GM21515 (cell line): ENCODE measurements around the gene ZBTB47.

ENCODE experiments used
- ATAC-seq: cut with Tn5 transposase; IDR thresholded peaks from one replicate; pipeline ENCODE4 v1.9.1; 2021; ENCODE audit not compliant: unreplicated experiment

ZBTB47 gene

GRCh38 chr3:42653560-42654330, at the start of gene ZBTB47:
TSS of gene ZBTB47 (plus strand) at chr3:42653697. CDS start at chr3:42658356, 4,659 bp downstream.
- ATAC-seq = no peak

GRCh38 chr3:42605546-42606173, 47.8 kb upstream of the ZBTB47 start:
- no peak for ATAC-seq

GRCh38 chr3:42608581-42608980, 44.9 kb upstream of the ZBTB47 start:
- ATAC-seq = no peak

- no peak for ATAC-seq
Measured at GRCh38 chr3:42610976-42611375, 42.5 kb upstream of the ZBTB47 start.

GRCh38 chr3:42612217-42612616, 41.3 kb upstream of the ZBTB47 start:
- ATAC-seq = no peak

GRCh38 chr3:42612928-42613327, 40.6 kb upstream of the ZBTB47 start:
- ATAC-seq = no peak

GRCh38 chr3:42613462-42613861, 40.0 kb upstream of the ZBTB47 start:
- ATAC-seq = no peak

- ATAC-seq = no peak
Measured at GRCh38 chr3:42631620-42632019, 21.9 kb upstream of the ZBTB47 start.

GRCh38 chr3:42632146-42632545, 21.4 kb upstream of the ZBTB47 start:
- ATAC-seq = no peak

- ATAC-seq = no peak
Measured at GRCh38 chr3:42633544-42633943, 20.0 kb upstream of the ZBTB47 start.

- no peak for ATAC-seq
Measured at GRCh38 chr3:42635111-42635510, 18.4 kb upstream of the ZBTB47 start.

GRCh38 chr3:42637001-42637400, 16.5 kb upstream of the ZBTB47 start:
- ATAC-seq = no peak

- ATAC-seq = no peak
Measured at GRCh38 chr3:42638339-42638842, 15.1 kb upstream of the ZBTB47 start.

- ATAC-seq = no peak
Measured at GRCh38 chr3:42639192-42639591, 14.3 kb upstream of the ZBTB47 start.

GRCh38 chr3:42640129-42640528, 13.4 kb upstream of the ZBTB47 start:
- no peak for ATAC-seq

GRCh38 chr3:42640771-42641370, 12.6 kb upstream of the ZBTB47 start:
- no peak for ATAC-seq

- no peak for ATAC-seq
Measured at GRCh38 chr3:42647821-42648459, 5.6 kb upstream of the ZBTB47 start.

GRCh38 chr3:42649006-42649405, 4.5 kb upstream of the ZBTB47 start:
- no peak for ATAC-seq

- ATAC-seq = no peak
Measured at GRCh38 chr3:42649783-42650182, 3.7 kb upstream of the ZBTB47 start.

- no peak for ATAC-seq
Measured at GRCh38 chr3:42651248-42652091, 2.0 kb upstream of the ZBTB47 start.

- ATAC-seq = no peak
Measured at GRCh38 chr3:42652251-42652610, 1.3 kb upstream of the ZBTB47 start.
